OCI-LY7 (cell line): ENCODE results near the gene CA12. TPM values are rescaled to one million over a fixed set of nuclear protein-coding genes. Genes with fewer than 3 reads are reported as not detected.

ENCODE experiments used
- BruUV-seq: library from RNA; stranded (reverse); fragments of 400-500 nt; replicated peaks from 2 replicates; lab custom pipeline; 2021; lab: Mats Ljungman, UMichigan
- CTCF ChIA-PET: fragments of 300-600 bp; sonication (Branson Sonifier 250); formaldehyde crosslinking; loops from one replicate; lab custom pipeline; 2022; ENCODE audit warnings: antibody characterized with exemption; ENCODE audit not compliant: unreplicated experiment; lab: Charles Lee
- POLR2A ChIA-PET: fragments of 300-600 bp; sonication (Branson Sonifier 250); formaldehyde crosslinking; loops from one replicate; lab custom pipeline; 2022; ENCODE audit warnings: antibody characterized with exemption; lab: Charles Lee
- DNase-seq: peaks from one replicate; pipeline ENCODE4 v3.0.0-alpha.2; 2015; ENCODE audit warnings: low spot score
- H2AFZ ChIP-seq: fragments of 200-600 bp; sonication (generic), shearing (Covaris generic); 2 replicates; pipeline ENCODE4 v1.6.1; 2014; ENCODE audit warnings: mild to moderate bottlenecking, antibody characterized with exemption, low read length, moderate library complexity
- H3K27ac ChIP-seq: fragments of 200-600 bp; sonication (generic); 2 replicates; pipeline ENCODE4 v1.5.1; 2014; ENCODE audit warnings: mixed run types, low read depth, mild to moderate bottlenecking, moderate library complexity, low read length, inconsistent platforms; ENCODE audit not compliant: poor library complexity, severe bottlenecking
- H3K36me3 ChIP-seq: fragments of 200-600 bp; sonication (generic); 2 replicates; pipeline ENCODE4 v1.6.1; 2014; ENCODE audit warnings: mild to moderate bottlenecking, antibody characterized with exemption, low read length, moderate library complexity, mixed read lengths; ENCODE audit not compliant: insufficient read depth
- H3K4me1 ChIP-seq: fragments of 200-600 bp; sonication (generic); 2 replicates; pipeline ENCODE4 v1.5.1; 2014; ENCODE audit warnings: mild to moderate bottlenecking, low read length; ENCODE audit not compliant: insufficient read depth, poor library complexity, severe bottlenecking
- H3K4me2 ChIP-seq: fragments of 200-600 bp; sonication (generic); 2 replicates; pipeline ENCODE4 v1.6.1; 2014; ENCODE audit warnings: mild to moderate bottlenecking, low read length
- H3K4me3 ChIP-seq: fragments of 200-600 bp; sonication (generic); 2 replicates; pipeline ENCODE4 v1.5.1; 2014; ENCODE audit warnings: mild to moderate bottlenecking, low read depth, low read length; ENCODE audit not compliant: poor library complexity, severe bottlenecking
- H3K79me2 ChIP-seq: fragments of 200-600 bp; sonication (generic); 2 replicates; pipeline ENCODE4 v1.6.1; 2016; ENCODE audit warnings: low read depth, mild to moderate bottlenecking, low read length, moderate library complexity, mixed read lengths; ENCODE audit not compliant: insufficient read depth
- H3K9me2 ChIP-seq: fragments of 200-600 bp; sonication (generic); 2 replicates; pipeline ENCODE4 v1.6.1; 2016; ENCODE audit warnings: mild to moderate bottlenecking, low read length, mixed read lengths; ENCODE audit not compliant: insufficient read depth
- H3K9me3 ChIP-seq: fragments of 200-600 bp; sonication (generic); 2 replicates; pipeline ENCODE4 v1.6.1; 2014; ENCODE audit warnings: mild to moderate bottlenecking, mixed run types, low read length, mixed read lengths
- H4K20me1 ChIP-seq: fragments of 200-600 bp; sonication (generic); 2 replicates; pipeline ENCODE4 v1.6.1; 2014; ENCODE audit warnings: mild to moderate bottlenecking, antibody characterized with exemption, low read length, moderate library complexity, mixed read lengths; ENCODE audit not compliant: insufficient read depth
- CTCF ChIP-seq: fragments of 200-600 bp; sonication (generic); conservative IDR thresholded peaks from 2 replicates; pipeline ENCODE4 v1.5.1; 2014; ENCODE audit warnings: mild to moderate bottlenecking, antibody characterized with exemption, low read length, moderate library complexity, mixed read lengths
- EZH2phosphoT487 ChIP-seq: fragments of 200-600 bp; sonication (generic); IDR thresholded peaks from 2 replicates; pipeline ENCODE4 v1.6.1; 2018; ENCODE audit warnings: low read depth, borderline replicate concordance, mild to moderate bottlenecking, mixed run types, antibody characterized with exemption, low read length, moderate library complexity, mixed read lengths
- intact Hi-C: fragments of 100-400 bp; cut with micrococcal nuclease; formaldehyde crosslinking; loops from one replicate; pipeline ENCODE4 v1.10.0; 2022; ENCODE audit not compliant: unreplicated experiment
- total RNA-seq, 2 experiments: library from RNA; depleted of rRNA in 1 of 2; stranded (reverse); fragments of >200 nt in 1 of 2; shearing (Covaris generic) in 1 of 2; gene quantifications; 2 replicates each; pipeline ENCODE4 v1.2.3, GENCODE V29; 2014 to 2022

Gene CA12
- total RNA-seq, 2 experiments from 2014 or later: not detected

DNA sequence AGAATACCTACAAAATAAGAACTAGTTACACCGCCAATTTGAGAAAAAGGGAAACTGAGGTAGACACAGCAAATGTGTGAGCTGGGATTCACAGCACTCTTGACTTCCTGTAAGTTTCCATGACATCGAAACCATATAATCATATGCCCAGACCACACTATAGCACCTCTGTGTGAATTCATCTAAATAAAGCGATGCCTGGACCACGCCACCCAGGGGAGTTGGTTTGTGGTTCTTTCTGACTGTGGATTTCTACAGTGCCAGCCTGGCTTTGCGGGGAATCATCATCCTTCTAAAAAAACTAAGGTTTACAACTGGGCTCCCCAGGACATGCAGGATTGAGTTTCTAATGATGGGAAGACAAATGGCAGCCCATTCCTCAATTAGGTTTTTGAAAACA lies 23.5 kb upstream of the CA12 start:
- Histone ChIP-seq H3K9me3 (no peaks in the 10 kb centered on the region), H4K20me1 (no peaks in the 10 kb centered on the region), H3K36me3 (no peaks in the 10 kb centered on the region), H3K79me2 (no peaks in the 10 kb centered on the region), H3K4me3 (no peak overlapping the region), H3K9me2 (no peaks in the 10 kb centered on the region), H3K4me1 (no peaks in the 10 kb centered on the region), H3K27ac (no peak overlapping the region), H3K4me2 (0 out of 2 replicates have a peak overlapping the region, but pooled peaks have one; percentile 21), H2AFZ (peak overlapping the region; percentile 31; the same call in 1 of the 2 replicates)
- TF ChIP-seq EZH2phosphoT487 (no peak), CTCF (no peak)
- intact Hi-C loops: loop anchor here (5.0 to 10.0 kb wide), 3 partner anchors 118 to 360 kb away; partner anchors contain the start of genes RPS27L and TPM1
- CTCF ChIA-PET: no interaction called here
- DNase-seq: no peak
- POLR2A ChIA-PET: interaction anchor here (0.7 to 1.0 kb wide), 2 partner anchors 38 to 229 kb away, joined by 3 read pairs; no protein-coding TSS in a partner anchor
- BruUV-seq: no TSS peak

DNA sequence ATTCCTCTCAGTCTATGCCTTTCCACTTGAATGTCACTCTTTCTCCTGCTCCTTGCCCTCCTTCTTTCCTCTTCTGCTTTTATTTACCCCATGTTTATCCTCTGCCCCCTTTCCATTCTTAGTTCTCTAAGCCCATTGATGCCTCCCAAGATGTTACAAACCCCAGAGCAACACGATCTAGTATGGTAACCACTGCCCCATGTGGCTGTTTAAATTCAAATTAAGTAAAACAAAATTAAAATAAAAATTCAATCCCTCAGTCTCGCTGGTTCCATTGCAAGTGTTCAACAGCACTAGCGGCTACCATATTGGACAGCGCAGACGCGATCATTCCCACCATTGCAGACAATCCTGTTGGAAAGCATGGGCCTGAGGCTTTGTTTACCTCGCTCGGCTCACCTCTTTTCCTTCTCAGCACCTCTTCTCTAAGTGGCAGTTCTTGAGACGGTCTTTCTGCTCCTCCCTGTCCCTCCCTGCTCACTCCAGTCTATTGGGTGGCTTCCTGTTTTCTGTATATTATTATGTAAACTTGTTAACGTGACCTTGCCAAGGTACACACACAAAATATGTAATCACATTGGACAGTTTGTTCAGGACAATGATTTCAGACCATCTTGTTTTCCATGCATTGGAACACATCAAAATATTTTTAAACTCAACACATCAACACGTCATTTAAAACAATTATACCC lies 21.8 kb upstream of the CA12 start:
- CTCF ChIA-PET: no interaction called here
- no peak overlapping the region for H3K4me2 ChIP-seq
- POLR2A ChIA-PET: interaction anchor here (0.5 kb wide), 1 partner anchor 668 kb away, joined by 4 read pairs; no protein-coding TSS in a partner anchor

More for the DNA sequence above, 21.8 kb upstream of the CA12 start:
- no peaks in the 10 kb centered on the region for H3K4me1 ChIP-seq
- H3K36me3 ChIP-seq: no peaks in the 10 kb centered on the region
- no peak overlapping the region for H2AFZ ChIP-seq
- no peak overlapping the region for H3K27ac ChIP-seq
- H3K9me3 ChIP-seq: no peaks in the 10 kb centered on the region
- H4K20me1 ChIP-seq: no peaks in the 10 kb centered on the region
- peak; percentile 5 for DNase-seq
- TF ChIP-seq CTCF: no peak
- no peak for TF ChIP-seq EZH2phosphoT487
- no TSS peak for BruUV-seq
- H3K4me3 ChIP-seq: no peak overlapping the region
- no peaks in the 10 kb centered on the region for H3K79me2 ChIP-seq
- no peaks in the 10 kb centered on the region for H3K9me2 ChIP-seq
- intact Hi-C loops: loop anchor here (10.0 kb wide), 2 partner anchors 249 to 359 kb away; partner anchors contain the start of genes RPS27L and TPM1
